ENCODE data around the gene FBXW7.

GRCh38 chr4:152503653-152504290, 32.1 kb downstream of the FBXW7 start:
- TF ChIP-seq OSR1 (CRISPR knock-in tag; IDR thresholded peaks at IDR 0.05) (no peak), ISL1 (CRISPR knock-in tag; IDR thresholded peaks at IDR 0.05) (peak; percentile 74), PPARA (CRISPR knock-in tag; IDR thresholded peaks at IDR 0.05; ENCODE audit: borderline replicate concordance) (no peak), ZFP3 (CRISPR knock-in tag; IDR thresholded peaks at IDR 0.05) (no peak), SNAI2 (CRISPR knock-in tag; IDR thresholded peaks at IDR 0.05) (no peak), ARNTL (CRISPR knock-in tag; IDR thresholded peaks at IDR 0.05; ENCODE audit: borderline replicate concordance, low read depth) (no peak), TOX (CRISPR knock-in tag; IDR thresholded peaks at IDR 0.05; ENCODE audit: borderline replicate concordance) (no peak), TSHZ2 (CRISPR knock-in tag; IDR thresholded peaks at IDR 0.05) (no peak), GLIS3 (CRISPR knock-in tag; IDR thresholded peaks at IDR 0.05) (no peak), RARB (CRISPR knock-in tag; IDR thresholded peaks at IDR 0.05) (no peak)
